Gastrocnemius medialis (tissue), 4 donors: Measurements from ENCODE around the gene SEH1L.

Experiments used
- POLR2A ChIP-seq, 2 donors: fragments of 450-650 bp; IDR thresholded peaks; one replicate each; pipeline ENCODE4 v1.6.1; 2017; ENCODE audit warnings: antibody characterized with exemption in 2 of 2, mild to moderate bottlenecking in 2 of 2, moderate library complexity in 2 of 2
- TF ChIP-seq, protein P1 (sequence below), 5 experiments: fragments of 450-650 bp in 3 of 5; fragments of 200-600 bp in 2 of 5; sonication (generic) in 2 of 5; IDR thresholded peaks in 4 of 5; conservative IDR thresholded peaks in 1 of 5; 1 replicate in 4 of 5; 2 replicates in 1 of 5; pipeline ENCODE4 v1.5.1; 2016 to 2019; ENCODE audit warnings: antibody characterized with exemption in 5 of 5, mild to moderate bottlenecking in 3 of 5, moderate library complexity in 3 of 5

DNA sequence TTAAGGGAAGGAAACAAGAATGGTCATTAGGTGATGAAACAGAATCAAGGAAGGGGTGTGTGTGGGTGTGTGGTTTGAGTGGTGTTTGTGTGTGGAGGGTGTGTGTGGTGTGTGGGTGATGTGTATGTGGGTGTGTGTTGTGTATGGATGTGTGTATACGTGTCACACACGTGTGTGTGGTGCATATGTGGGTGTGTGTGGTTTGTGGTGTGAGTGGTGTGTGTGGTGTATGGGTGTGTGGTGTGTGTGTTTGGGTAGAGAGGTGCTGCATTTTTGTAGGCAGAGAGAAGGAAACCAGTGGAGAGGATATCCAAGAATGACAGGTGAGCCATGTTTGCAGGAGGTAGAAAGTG, 42.3 kb downstream of the SEH1L start:
- TF ChIP-seq, protein P1, sequence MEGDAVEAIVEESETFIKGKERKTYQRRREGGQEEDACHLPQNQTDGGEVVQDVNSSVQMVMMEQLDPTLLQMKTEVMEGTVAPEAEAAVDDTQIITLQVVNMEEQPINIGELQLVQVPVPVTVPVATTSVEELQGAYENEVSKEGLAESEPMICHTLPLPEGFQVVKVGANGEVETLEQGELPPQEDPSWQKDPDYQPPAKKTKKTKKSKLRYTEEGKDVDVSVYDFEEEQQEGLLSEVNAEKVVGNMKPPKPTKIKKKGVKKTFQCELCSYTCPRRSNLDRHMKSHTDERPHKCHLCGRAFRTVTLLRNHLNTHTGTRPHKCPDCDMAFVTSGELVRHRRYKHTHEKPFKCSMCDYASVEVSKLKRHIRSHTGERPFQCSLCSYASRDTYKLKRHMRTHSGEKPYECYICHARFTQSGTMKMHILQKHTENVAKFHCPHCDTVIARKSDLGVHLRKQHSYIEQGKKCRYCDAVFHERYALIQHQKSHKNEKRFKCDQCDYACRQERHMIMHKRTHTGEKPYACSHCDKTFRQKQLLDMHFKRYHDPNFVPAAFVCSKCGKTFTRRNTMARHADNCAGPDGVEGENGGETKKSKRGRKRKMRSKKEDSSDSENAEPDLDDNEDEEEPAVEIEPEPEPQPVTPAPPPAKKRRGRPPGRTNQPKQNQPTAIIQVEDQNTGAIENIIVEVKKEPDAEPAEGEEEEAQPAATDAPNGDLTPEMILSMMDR (IDR thresholded peaks at IDR 0.05 in 4 of 5, conservative IDR thresholded peaks at IDR 0.05 in 1 of 5) = no peak
- TF ChIP-seq POLR2A (IDR thresholded peaks at IDR 0.05) = no peak
